GM23338 (cell line): ENCODE results near the gene TRMT61A. TPM values are rescaled to one million over a fixed set of nuclear protein-coding genes. Genes with fewer than 3 reads are reported as not detected.

Experiments
- ATAC-seq: fragments of 200-7000 bp; cut with Tn5 transposase; 3 replicates; pipeline ENCODE4 v1.9.1; 2020
- DNase-seq: peaks from one replicate; pipeline ENCODE4 v3.0.0-alpha.2; 2015; ENCODE audit warnings: low spot score
- H2AFZ ChIP-seq: fragments of 200-600 bp; sonication (generic); 2 replicates; pipeline ENCODE4 v1.8.0; 2016; ENCODE audit warnings: antibody characterized with exemption, mild to moderate bottlenecking, moderate library complexity
- H3F3A ChIP-seq: fragments of 200-600 bp; sonication (generic); replicated peaks from 2 replicates; pipeline ENCODE4 v1.8.0; 2017; ENCODE audit warnings: antibody characterized with exemption, mixed run types, low read depth
- H3K27ac ChIP-seq: fragments of 200-600 bp; sonication (generic); 2 replicates; pipeline ENCODE4 v1.6.1; 2016; ENCODE audit warnings: low read depth
- H3K27me3 ChIP-seq: fragments of 200-600 bp; sonication (generic); 2 replicates; pipeline ENCODE4 v1.8.0; 2016; ENCODE audit warnings: mild to moderate bottlenecking, mixed run types, moderate library complexity; ENCODE audit not compliant: insufficient read depth
- H3K36me3 ChIP-seq: fragments of 200-600 bp; sonication (generic); 2 replicates; pipeline ENCODE4 v1.8.0; 2016; ENCODE audit warnings: mild to moderate bottlenecking; ENCODE audit not compliant: insufficient read depth
- H3K4me1 ChIP-seq: fragments of 200-600 bp; sonication (generic); 2 replicates; pipeline ENCODE4 v1.8.0; 2016; ENCODE audit warnings: mild to moderate bottlenecking, moderate library complexity; ENCODE audit not compliant: insufficient read depth
- H3K4me2 ChIP-seq: fragments of 200-600 bp; sonication (generic); 2 replicates; pipeline ENCODE4 v1.7.1; 2017; ENCODE audit warnings: mixed run types
- H3K4me3 ChIP-seq: fragments of 200-600 bp; sonication (generic); 2 replicates; pipeline ENCODE4 v1.6.1; 2016; ENCODE audit warnings: mixed run types
- H3K79me2 ChIP-seq: fragments of 200-600 bp; sonication (generic); replicated peaks from 2 replicates; pipeline ENCODE4 v1.8.0; 2017; ENCODE audit warnings: mild to moderate bottlenecking; ENCODE audit not compliant: insufficient read depth
- H3K9me2 ChIP-seq: fragments of 200-600 bp; sonication (generic); 2 replicates; pipeline ENCODE4 v1.8.0; 2017; ENCODE audit not compliant: insufficient read depth
- H4K20me1 ChIP-seq: fragments of 200-600 bp; sonication (generic); replicated peaks from 2 replicates; pipeline ENCODE4 v1.8.0; 2017; ENCODE audit warnings: mild to moderate bottlenecking; ENCODE audit not compliant: insufficient read depth
- H3K27ac Mint-ChIP-seq: 2 replicates; pipeline ENCODE4 v1.8.0; 2020; ENCODE audit warnings: inconsistent platforms, mild to moderate bottlenecking, moderate library complexity, mixed read lengths
- H3K27me3 Mint-ChIP-seq: 3 replicates; pipeline ENCODE4 v1.8.0; 2022; ENCODE audit warnings: low read depth, mild to moderate bottlenecking, moderate library complexity, mixed read lengths, inconsistent platforms; ENCODE audit not compliant: insufficient read depth, poor library complexity
- H3K36me3 Mint-ChIP-seq: 3 replicates; pipeline ENCODE4 v1.8.0; 2021; ENCODE audit warnings: low read depth, mild to moderate bottlenecking, inconsistent platforms, moderate library complexity, mixed read lengths
- H3K4me1 Mint-ChIP-seq: 3 replicates; pipeline ENCODE4 v1.8.0; 2020; ENCODE audit warnings: mild to moderate bottlenecking, inconsistent platforms, mixed read lengths
- H3K4me3 Mint-ChIP-seq: 3 replicates; pipeline ENCODE4 v1.8.0; 2021; ENCODE audit warnings: moderate library complexity, mild to moderate bottlenecking, inconsistent platforms, mixed read lengths
- H3K9me3 Mint-ChIP-seq: 3 replicates; pipeline ENCODE4 v1.8.0; 2020; ENCODE audit warnings: moderate library complexity, mild to moderate bottlenecking, inconsistent platforms, mixed read lengths
- POLR2AphosphoS5 ChIP-seq: IDR thresholded peaks from 2 replicates; pipeline ENCODE4 v1.6.1; 2016; ENCODE audit warnings: antibody characterized with exemption, low read depth
- STAT1 ChIP-seq: IDR thresholded peaks from one replicate; pipeline ENCODE4 v1.6.1; 2016; ENCODE audit warnings: antibody characterized with exemption; ENCODE audit not compliant: unreplicated experiment
- ZNF331 ChIP-seq: fragments of 250-450 bp; sonication (Bioruptor Pico); IDR thresholded peaks from 2 replicates; pipeline ENCODE4 v1.5.0; 2020; ENCODE audit warnings: low read depth, mild to moderate bottlenecking, moderate library complexity
- polyA plus RNA-seq: library from polyadenylated mRNA; unstranded; fragments of >200 nt; fragmentation: Nextera tagmentation; extraction: Ambion mirVana; gene quantifications from 2 replicates; pipeline ENCODE4 v1.2.1, GENCODE V29; 2016
- total RNA-seq: library from RNA; depleted of rRNA; stranded (reverse); fragments of >200 nt; shearing (Covaris generic); gene quantifications from 2 replicates; pipeline ENCODE4 v1.2.3, GENCODE V29; 2014
- TF ChIP-seq, protein P1 (sequence below): fragments of 250-450 bp; sonication (Bioruptor Pico); IDR thresholded peaks from 2 replicates; pipeline ENCODE4 v1.5.0; 2020; ENCODE audit warnings: mild to moderate bottlenecking, moderate library complexity
- TF ChIP-seq, protein P2 (sequence below): IDR thresholded peaks from one replicate; pipeline ENCODE4 v1.6.1; 2018; ENCODE audit warnings: antibody characterized with exemption; ENCODE audit not compliant: unreplicated experiment

TRMT61A gene
- total and polyA plus RNA-seq, 2 experiments from 2014 or later: 13.4 to 28.2 TPM

DNA sequence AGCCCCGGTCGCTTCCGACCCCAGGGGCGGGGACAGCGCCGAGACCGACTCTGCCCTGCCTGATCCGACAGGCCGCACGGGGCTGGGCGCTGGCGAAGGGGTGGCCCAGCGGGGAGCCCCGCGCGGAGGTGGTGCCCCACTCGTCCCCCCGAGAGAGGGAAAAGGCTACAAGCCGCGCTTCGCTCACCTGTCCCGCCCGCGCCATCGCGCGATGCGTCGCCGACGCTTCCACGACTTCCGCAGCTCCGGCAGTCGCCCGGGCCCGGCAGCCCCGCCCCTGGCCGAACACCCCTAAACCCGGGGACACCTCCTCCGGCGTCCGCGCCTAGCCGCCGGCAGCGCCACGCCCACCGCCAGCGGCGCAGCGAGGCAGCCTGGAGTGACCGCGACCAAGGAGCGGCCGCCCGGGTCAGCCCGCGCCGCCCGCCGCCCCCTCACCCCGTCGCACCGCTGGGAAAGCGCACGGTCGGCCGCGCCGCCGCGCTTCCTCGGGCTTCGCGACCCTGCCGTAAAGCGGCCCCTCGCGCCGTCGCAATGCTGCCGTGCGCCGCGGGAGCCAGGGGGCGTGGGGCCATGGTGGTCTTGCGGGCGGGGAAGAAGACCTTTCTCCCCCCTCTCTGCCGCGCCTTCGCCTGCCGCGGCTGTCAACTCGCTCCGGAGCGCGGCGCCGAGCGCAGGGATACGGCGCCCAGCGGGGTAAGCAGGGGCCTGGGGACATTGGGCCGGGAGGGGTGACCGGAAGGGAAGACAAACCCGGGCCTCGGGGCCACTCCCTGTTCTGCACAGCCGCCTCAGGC lies 33.6 kb downstream of the TRMT61A start, which contains the start of the genes BAG5 and COA8 (continued):
- TF ChIP-seq, protein P1, sequence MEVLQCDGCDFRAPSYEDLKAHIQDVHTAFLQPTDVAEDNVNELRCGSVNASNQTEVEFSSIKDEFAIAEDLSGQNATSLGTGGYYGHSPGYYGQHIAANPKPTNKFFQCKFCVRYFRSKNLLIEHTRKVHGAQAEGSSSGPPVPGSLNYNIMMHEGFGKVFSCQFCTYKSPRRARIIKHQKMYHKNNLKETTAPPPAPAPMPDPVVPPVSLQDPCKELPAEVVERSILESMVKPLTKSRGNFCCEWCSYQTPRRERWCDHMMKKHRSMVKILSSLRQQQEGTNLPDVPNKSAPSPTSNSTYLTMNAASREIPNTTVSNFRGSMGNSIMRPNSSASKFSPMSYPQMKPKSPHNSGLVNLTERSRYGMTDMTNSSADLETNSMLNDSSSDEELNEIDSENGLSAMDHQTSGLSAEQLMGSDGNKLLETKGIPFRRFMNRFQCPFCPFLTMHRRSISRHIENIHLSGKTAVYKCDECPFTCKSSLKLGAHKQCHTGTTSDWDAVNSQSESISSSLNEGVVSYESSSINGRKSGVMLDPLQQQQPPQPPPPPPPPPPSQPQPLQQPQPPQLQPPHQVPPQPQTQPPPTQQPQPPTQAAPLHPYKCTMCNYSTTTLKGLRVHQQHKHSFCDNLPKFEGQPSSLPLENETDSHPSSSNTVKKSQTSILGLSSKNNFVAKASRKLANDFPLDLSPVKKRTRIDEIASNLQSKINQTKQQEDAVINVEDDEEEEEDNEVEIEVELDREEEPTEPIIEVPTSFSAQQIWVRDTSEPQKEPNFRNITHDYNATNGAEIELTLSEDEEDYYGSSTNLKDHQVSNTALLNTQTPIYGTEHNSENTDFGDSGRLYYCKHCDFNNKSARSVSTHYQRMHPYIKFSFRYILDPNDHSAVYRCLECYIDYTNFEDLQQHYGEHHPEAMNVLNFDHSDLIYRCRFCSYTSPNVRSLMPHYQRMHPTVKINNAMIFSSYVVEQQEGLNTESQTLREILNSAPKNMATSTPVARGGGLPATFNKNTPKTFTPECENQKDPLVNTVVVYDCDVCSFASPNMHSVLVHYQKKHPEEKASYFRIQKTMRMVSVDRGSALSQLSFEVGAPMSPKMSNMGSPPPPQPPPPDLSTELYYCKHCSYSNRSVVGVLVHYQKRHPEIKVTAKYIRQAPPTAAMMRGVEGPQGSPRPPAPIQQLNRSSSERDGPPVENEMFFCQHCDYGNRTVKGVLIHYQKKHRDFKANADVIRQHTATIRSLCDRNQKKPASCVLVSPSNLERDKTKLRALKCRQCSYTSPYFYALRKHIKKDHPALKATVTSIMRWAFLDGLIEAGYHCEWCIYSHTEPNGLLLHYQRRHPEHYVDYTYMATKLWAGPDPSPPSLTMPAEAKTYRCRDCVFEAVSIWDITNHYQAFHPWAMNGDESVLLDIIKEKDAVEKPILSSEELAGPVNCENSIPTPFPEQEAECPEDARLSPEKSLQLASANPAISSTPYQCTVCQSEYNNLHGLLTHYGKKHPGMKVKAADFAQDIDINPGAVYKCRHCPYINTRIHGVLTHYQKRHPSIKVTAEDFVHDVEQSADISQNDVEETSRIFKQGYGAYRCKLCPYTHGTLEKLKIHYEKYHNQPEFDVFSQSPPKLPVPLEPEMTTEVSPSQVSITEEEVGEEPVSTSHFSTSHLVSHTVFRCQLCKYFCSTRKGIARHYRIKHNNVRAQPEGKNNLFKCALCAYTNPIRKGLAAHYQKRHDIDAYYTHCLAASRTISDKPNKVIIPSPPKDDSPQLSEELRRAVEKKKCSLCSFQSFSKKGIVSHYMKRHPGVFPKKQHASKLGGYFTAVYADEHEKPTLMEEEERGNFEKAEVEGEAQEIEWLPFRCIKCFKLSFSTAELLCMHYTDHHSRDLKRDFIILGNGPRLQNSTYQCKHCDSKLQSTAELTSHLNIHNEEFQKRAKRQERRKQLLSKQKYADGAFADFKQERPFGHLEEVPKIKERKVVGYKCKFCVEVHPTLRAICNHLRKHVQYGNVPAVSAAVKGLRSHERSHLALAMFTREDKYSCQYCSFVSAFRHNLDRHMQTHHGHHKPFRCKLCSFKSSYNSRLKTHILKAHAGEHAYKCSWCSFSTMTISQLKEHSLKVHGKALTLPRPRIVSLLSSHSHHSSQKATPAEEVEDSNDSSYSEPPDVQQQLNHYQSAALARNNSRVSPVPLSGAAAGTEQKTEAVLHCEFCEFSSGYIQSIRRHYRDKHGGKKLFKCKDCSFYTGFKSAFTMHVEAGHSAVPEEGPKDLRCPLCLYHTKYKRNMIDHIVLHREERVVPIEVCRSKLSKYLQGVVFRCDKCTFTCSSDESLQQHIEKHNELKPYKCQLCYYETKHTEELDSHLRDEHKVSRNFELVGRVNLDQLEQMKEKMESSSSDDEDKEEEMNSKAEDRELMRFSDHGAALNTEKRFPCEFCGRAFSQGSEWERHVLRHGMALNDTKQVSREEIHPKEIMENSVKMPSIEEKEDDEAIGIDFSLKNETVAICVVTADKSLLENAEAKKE (CRISPR knock-in tag): no peak

DNA sequence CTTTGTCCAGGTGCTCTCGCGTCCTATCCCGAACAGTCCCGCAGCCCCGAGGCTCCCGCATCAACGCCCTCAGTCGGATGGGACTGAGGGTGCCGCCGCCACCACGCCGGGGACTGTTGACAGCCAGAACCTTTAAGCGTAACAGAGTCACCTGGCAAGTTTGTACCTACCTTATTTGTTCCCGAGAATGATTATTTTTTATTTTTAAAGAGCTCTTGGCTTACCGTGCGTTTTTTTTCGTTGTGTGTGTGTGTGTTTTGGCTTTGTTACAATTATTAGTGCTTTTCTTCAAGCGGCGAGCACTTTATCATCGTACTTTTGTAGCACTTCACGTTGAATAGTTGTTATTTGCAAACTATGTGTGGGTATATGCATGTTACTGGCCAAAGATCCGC lies 34.2 kb downstream of the TRMT61A start:
- Mint-ChIP-seq H3K4me3 (peak overlapping the region; percentile 90), H3K4me1 (peaks cover 33% of the 10 kb centered on the region), H3K27ac (peak overlapping the region; percentile 42), H3K27me3 (peaks cover 6% of the 10 kb centered on the region), H3K36me3 (peaks cover 37% of the 10 kb centered on the region), H3K9me3 (no peaks in the 10 kb centered on the region; the same call in 2 of the 3 replicates)
- Histone ChIP-seq H3K27ac (peak overlapping the region; percentile 91; the same call in 1 of the 2 replicates), H3K4me3 (peak overlapping the region; percentile 100), H4K20me1 (peaks cover 34% of the 10 kb centered on the region), H2AFZ (peak overlapping the region; percentile 74; the same call in 1 of the 2 replicates), H3K27me3 (no peaks in the 10 kb centered on the region), H3K79me2 (peaks cover 92% of the 10 kb centered on the region), H3K36me3 (peaks cover 15% of the 10 kb centered on the region; the same call in 1 of the 2 replicates), H3K9me2 (no peaks in the 10 kb centered on the region), H3F3A (peaks cover 27% of the 10 kb centered on the region), H3K4me2 (peak overlapping the region; percentile 99), H3K4me1 (peaks cover 16% of the 10 kb centered on the region)
- DNase-seq (no peak), ATAC-seq (peak; percentile 65)
- no peak for TF ChIP-seq ZNF331 (CRISPR knock-in tag)
- TF ChIP-seq, protein P2, sequence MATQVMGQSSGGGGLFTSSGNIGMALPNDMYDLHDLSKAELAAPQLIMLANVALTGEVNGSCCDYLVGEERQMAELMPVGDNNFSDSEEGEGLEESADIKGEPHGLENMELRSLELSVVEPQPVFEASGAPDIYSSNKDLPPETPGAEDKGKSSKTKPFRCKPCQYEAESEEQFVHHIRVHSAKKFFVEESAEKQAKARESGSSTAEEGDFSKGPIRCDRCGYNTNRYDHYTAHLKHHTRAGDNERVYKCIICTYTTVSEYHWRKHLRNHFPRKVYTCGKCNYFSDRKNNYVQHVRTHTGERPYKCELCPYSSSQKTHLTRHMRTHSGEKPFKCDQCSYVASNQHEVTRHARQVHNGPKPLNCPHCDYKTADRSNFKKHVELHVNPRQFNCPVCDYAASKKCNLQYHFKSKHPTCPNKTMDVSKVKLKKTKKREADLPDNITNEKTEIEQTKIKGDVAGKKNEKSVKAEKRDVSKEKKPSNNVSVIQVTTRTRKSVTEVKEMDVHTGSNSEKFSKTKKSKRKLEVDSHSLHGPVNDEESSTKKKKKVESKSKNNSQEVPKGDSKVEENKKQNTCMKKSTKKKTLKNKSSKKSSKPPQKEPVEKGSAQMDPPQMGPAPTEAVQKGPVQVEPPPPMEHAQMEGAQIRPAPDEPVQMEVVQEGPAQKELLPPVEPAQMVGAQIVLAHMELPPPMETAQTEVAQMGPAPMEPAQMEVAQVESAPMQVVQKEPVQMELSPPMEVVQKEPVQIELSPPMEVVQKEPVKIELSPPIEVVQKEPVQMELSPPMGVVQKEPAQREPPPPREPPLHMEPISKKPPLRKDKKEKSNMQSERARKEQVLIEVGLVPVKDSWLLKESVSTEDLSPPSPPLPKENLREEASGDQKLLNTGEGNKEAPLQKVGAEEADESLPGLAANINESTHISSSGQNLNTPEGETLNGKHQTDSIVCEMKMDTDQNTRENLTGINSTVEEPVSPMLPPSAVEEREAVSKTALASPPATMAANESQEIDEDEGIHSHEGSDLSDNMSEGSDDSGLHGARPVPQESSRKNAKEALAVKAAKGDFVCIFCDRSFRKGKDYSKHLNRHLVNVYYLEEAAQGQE: no peak
- TF ChIP-seq STAT1: no peak
- 0 out of 2 replicates have a peak, but pooled peaks have one; percentile 7 for TF ChIP-seq POLR2AphosphoS5
